ENCODE data around the gene PIP4K2B. TPM values are rescaled to one million over a fixed set of nuclear protein-coding genes. Genes with fewer than 3 reads are reported as not detected.

The PIP4K2B gene
- total and polyA plus RNA-seq, 2 donors (not counting 1 experiment from before 2014, with no cell fraction given), result 24.0 to 42.9 TPM

DNA sequence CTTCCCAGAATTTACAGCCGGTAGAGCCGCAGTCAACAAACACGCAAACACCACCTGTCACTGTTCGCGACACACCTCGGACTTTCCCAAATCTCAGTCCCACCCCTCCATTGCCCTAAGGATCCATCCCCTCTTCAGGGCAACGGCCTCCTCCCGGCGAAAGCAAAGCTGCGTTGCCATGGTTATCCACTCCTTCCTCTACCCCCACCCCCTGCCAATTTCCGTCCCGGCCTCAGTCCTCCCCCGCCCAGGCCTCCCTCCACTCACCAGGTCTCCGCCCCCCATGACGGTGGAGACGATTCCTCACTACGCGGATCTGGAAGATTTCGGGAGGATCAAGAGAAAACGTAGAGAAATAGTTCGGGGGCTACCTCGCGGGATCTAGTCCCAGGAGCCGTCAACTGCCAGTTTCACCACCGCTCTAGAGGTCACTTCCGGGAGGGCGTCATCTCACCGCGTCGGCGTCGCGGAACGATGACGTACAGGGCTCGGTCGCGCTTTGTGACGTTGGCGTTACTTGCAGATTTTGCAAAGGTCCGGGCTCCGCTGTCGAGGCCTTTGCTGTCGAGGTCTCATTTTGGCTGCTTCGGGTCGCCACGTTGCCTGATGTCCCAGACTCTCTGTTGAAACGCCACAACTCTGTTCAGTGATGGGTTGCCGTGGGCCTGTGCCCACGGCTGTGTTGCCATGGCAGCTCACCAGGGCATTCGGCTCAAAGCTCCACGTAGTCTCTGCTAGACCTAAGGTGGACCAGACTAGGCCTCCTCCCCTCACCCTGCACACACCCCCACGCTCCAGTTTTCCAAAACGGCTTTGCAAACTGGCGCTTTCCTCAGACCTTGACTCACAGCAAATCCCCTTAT lies 25.8 kb upstream of the PIP4K2B start, which contains the start of gene CWC25:
Gene CWC25, minus strand, starts transcription at position 423 of the 863 bp plus-strand sequence. Its CDS starts 138 bp downstream, at position 285.
- Histone ChIP-seq H3K4me2 (replicated peaks; ENCODE audit: low read depth, low read length, poor library complexity, severe bottlenecking) (peak within 1 kb of the TSS; percentile 86), H3K9me3 (ENCODE audit: control extremely low read depth in 1 of 3, control insufficient read depth in 2 of 3, insufficient read depth in 1 of 3, low read length in 2 of 3) (no peaks in the 10 kb centered on the region), H2AFZ (ENCODE audit: insufficient read depth, low read depth, low read length, poor library complexity, severe bottlenecking) (peak within 1 kb of the TSS; percentile 92), H3K27me3 (replicated peaks in 1 of 4; ENCODE audit: control extremely low read depth in 1 of 4, control insufficient read depth in 3 of 4, insufficient read depth in 4 of 4, low read length in 3 of 4) (no peaks in the 10 kb centered on the region), H3K9ac (ENCODE audit: low read length) (peak within 1 kb of the TSS; percentile 84), H4K20me1 (ENCODE audit: control insufficient read depth, insufficient read depth, low read length, poor library complexity, severe bottlenecking) (peaks cover 19% of the 10 kb centered on the region), H3K4me1 (ENCODE audit: control insufficient read depth in 2 of 2, insufficient read depth in 2 of 2, low read length in 2 of 2) (peaks cover 14 to 19% of the 10 kb centered on the region in 2 donors), H3K36me3 (replicated peaks in 1 of 2; ENCODE audit: control extremely low read depth in 1 of 2, control insufficient read depth in 1 of 2, extremely low read depth in 1 of 2, insufficient read depth in 2 of 2, low read length in 1 of 2) (peaks cover 5 to 16% of the 10 kb centered on the region in 2 experiments), H3K79me2 (ENCODE audit: control insufficient read depth, insufficient read depth, low read length) (peaks cover 49% of the 10 kb centered on the region), H3K4me3 (ENCODE audit: control extremely low read depth in 1 of 5, extremely low read depth in 1 of 5, insufficient read depth in 1 of 5, low read depth in 2 of 5, low read length in 4 of 5) (peak within 1 kb of the TSS; percentile 77 to 93 (median 81)), H3K27ac (ENCODE audit: low read length in 2 of 2) (peak within 1 kb of the TSS; percentile 88 to 97)
- 2% methylated on average over 52 of the region's 55 CpGs for WGBS (ENCODE audit: insufficient coverage)
- H3K4me1 Mint-ChIP-seq, result peaks cover 26% of the 10 kb centered on the region
- ChIA-PET CTCF (interaction anchor here (0.6 to 1.7 kb wide), 8 partner anchors 23 to 328 kb away, joined by 3 to 8 read pairs (median 4); partner anchors contain the start of gene RPL23), POLR2A (interaction anchor here (0.7 to 1.7 kb wide), 8 partner anchors 23 to 142 kb away, joined by 3 to 12 read pairs (median 5); partner anchors contain the start of genes FBXO47, LASP1, PSMB3 and RPL23)
- peak within 1 kb of the TSS; percentile 100 for H3K27ac Mint-ChIP-seq
- no peaks in the 10 kb centered on the region for H3K27me3 Mint-ChIP-seq
- DNase-seq (peak; percentile 100), ATAC-seq (ENCODE audit: low read depth) (peak; percentile 83)
- intact Hi-C loops (cut with micrococcal nuclease), result loop anchor here (1.0 kb wide), 6 partner anchors 25 to 142 kb away; partner anchors contain the start of genes FBXO47, PSMB3 and RPL23
- no peak for TF ChIP-seq EZH2 (IDR thresholded peaks at IDR 0.05; ENCODE audit: borderline replicate concordance, insufficient read depth, low read depth, low read length, poor library complexity, severe bottlenecking)
- TF ChIP-seq, protein P1, sequence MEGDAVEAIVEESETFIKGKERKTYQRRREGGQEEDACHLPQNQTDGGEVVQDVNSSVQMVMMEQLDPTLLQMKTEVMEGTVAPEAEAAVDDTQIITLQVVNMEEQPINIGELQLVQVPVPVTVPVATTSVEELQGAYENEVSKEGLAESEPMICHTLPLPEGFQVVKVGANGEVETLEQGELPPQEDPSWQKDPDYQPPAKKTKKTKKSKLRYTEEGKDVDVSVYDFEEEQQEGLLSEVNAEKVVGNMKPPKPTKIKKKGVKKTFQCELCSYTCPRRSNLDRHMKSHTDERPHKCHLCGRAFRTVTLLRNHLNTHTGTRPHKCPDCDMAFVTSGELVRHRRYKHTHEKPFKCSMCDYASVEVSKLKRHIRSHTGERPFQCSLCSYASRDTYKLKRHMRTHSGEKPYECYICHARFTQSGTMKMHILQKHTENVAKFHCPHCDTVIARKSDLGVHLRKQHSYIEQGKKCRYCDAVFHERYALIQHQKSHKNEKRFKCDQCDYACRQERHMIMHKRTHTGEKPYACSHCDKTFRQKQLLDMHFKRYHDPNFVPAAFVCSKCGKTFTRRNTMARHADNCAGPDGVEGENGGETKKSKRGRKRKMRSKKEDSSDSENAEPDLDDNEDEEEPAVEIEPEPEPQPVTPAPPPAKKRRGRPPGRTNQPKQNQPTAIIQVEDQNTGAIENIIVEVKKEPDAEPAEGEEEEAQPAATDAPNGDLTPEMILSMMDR (IDR thresholded peaks at IDR 0.05), result no peak
- no peaks in the 10 kb centered on the region for H3K9me3 Mint-ChIP-seq (ENCODE audit: insufficient read depth)
- H3K4me3 Mint-ChIP-seq, result peak within 1 kb of the TSS; percentile 98

All from B cell (primary cell).